A549 (cell line): Measurements from ENCODE around the gene NEK11.

Experiments used
- KDM1A ChIP-seq: fragments of 200-600 bp; sonication (generic); IDR thresholded peaks from 2 replicates; pipeline ENCODE4 v1.6.1; 2016; ENCODE audit warnings: low read depth, mild to moderate bottlenecking
- MYC ChIP-seq: IDR thresholded peaks from 2 replicates; pipeline ENCODE4 v1.6.1; 2012; ENCODE audit warnings: mild to moderate bottlenecking, inconsistent platforms, low read length, improper control_type of control experiment, borderline replicate concordance
- TF ChIP-seq, protein P1 (sequence below): fragments of >200 bp; sonication (Bioruptor Twin); formaldehyde crosslinking; IDR thresholded peaks from 3 replicates; pipeline ENCODE4 v1.5.1; 2016

DNA sequence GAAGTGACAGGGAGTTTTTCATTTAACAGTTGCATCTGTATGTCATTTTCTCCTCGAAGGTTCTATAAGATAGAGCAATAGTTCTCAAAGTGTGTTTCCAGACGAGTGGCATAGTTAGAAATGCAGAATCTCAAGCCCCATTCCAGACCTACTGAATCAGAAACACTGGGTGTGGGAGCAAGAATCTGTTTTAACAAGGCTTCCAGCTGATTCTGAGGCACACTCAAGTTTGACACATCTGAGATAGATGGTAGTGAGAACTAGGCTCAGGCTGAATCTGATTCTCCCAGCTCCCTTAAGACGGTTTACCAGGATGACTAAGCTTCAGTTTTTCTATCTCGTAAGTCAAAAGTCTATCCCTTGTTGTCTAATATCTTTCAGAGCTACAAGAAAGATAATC lies 195.1 kb downstream of the NEK11 start:
- TF ChIP-seq KDM1A: no peak
- TF ChIP-seq MYC: no peak
- TF ChIP-seq, protein P1, sequence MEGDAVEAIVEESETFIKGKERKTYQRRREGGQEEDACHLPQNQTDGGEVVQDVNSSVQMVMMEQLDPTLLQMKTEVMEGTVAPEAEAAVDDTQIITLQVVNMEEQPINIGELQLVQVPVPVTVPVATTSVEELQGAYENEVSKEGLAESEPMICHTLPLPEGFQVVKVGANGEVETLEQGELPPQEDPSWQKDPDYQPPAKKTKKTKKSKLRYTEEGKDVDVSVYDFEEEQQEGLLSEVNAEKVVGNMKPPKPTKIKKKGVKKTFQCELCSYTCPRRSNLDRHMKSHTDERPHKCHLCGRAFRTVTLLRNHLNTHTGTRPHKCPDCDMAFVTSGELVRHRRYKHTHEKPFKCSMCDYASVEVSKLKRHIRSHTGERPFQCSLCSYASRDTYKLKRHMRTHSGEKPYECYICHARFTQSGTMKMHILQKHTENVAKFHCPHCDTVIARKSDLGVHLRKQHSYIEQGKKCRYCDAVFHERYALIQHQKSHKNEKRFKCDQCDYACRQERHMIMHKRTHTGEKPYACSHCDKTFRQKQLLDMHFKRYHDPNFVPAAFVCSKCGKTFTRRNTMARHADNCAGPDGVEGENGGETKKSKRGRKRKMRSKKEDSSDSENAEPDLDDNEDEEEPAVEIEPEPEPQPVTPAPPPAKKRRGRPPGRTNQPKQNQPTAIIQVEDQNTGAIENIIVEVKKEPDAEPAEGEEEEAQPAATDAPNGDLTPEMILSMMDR: no peak
